Naive thymus-derived CD4-positive, alpha-beta T cell (primary cell): ENCODE results near the gene TMEM45B. TPM values are rescaled to one million over a fixed set of nuclear protein-coding genes. Genes with fewer than 3 reads are reported as not detected.
A peak's percentile ranks its signal among the peaks of the same experiment; 100 is the strongest.
"Not testable (repeated sequence)": the region's sequence is repeated elsewhere in the genome, so short reads cannot be mapped to it uniquely, and the experiment has no call there.

ENCODE experiments used
- ATAC-seq: fragments of 150-1000 bp; cut with Tn5 transposase; 2 replicates; pipeline ENCODE4 v1.10.0; 2021; ENCODE audit warnings: mild to moderate bottlenecking, moderate library complexity
- CTCF ChIA-PET: fragments of 350-600 bp; sonication (Branson Sonifier 250); formaldehyde crosslinking; loops from one replicate; lab custom pipeline; 2021; ENCODE audit warnings: antibody characterized with exemption; lab: Charles Lee
- POLR2A ChIA-PET: fragments of 350-600 bp; sonication (Branson Sonifier 250); formaldehyde crosslinking; loops from one replicate; lab custom pipeline; 2021; ENCODE audit warnings: antibody characterized with exemption, inconsistent platforms; lab: Charles Lee
- DNase-seq, 9 donors: peaks; one replicate each; pipeline versions ENCODE4 v3.0.0 to v3.0.0-alpha.2; 2020 to 2022; ENCODE audit warnings: mixed read lengths in 1 of 9
- H3K27ac ChIP-seq: one replicate; pipeline ENCODE4 v1.7.0; 2013; ENCODE audit warnings: mild to moderate bottlenecking, low read depth, low read length, moderate library complexity
- H3K27me3 ChIP-seq, 2 donors: one replicate each; pipeline ENCODE4 v1.7.0; 2013; ENCODE audit warnings: low read length in 2 of 2, mild to moderate bottlenecking in 2 of 2, moderate library complexity in 2 of 2; ENCODE audit not compliant: control insufficient read depth in 2 of 2, insufficient read depth in 2 of 2
- H3K36me3 ChIP-seq, 3 experiments: 1 replicate in 2 of 3; 2 replicates in 1 of 3; pipeline ENCODE4 v1.7.0; 2013; ENCODE audit warnings: low read length in 3 of 3, mild to moderate bottlenecking in 3 of 3, moderate library complexity in 1 of 3; ENCODE audit not compliant: insufficient read depth in 3 of 3, control insufficient read depth in 2 of 3
- H3K4me1 ChIP-seq, 2 donors: one replicate each; pipeline ENCODE4 v1.7.0; 2013; ENCODE audit warnings: low read length in 2 of 2, mild to moderate bottlenecking in 2 of 2, moderate library complexity in 1 of 2; ENCODE audit not compliant: control insufficient read depth in 2 of 2, insufficient read depth in 2 of 2
- H3K4me3 ChIP-seq: 2 replicates; pipeline ENCODE4 v1.7.0; 2013; ENCODE audit warnings: mild to moderate bottlenecking, low read length
- H3K9me3 ChIP-seq, 3 experiments: 1 replicate in 2 of 3; 2 replicates in 1 of 3; pipeline ENCODE4 v1.7.0; 2013; ENCODE audit warnings: low read length in 3 of 3; ENCODE audit not compliant: control insufficient read depth in 2 of 3
- H3K27ac Mint-ChIP-seq, 9 donors: one replicate each; pipeline ENCODE4 v1.8.0; 2020 to 2022; ENCODE audit warnings: mixed read lengths in 9 of 9, mild to moderate bottlenecking in 8 of 9, moderate library complexity in 5 of 9, inconsistent platforms in 2 of 9
- H3K27me3 Mint-ChIP-seq, 5 donors: one replicate each; pipeline ENCODE4 v1.8.0; 2021 to 2022; ENCODE audit warnings: mixed read lengths in 5 of 5, mild to moderate bottlenecking in 1 of 5
- H3K36me3 Mint-ChIP-seq, 5 donors: one replicate each; pipeline ENCODE4 v1.8.0; 2020 to 2022; ENCODE audit warnings: mixed read lengths in 5 of 5, mild to moderate bottlenecking in 3 of 5, inconsistent platforms in 1 of 5
- H3K4me1 Mint-ChIP-seq, 7 donors: one replicate each; pipeline ENCODE4 v1.8.0; 2020 to 2022; ENCODE audit warnings: mixed read lengths in 7 of 7, mild to moderate bottlenecking in 3 of 7, inconsistent platforms in 1 of 7
- H3K4me3 Mint-ChIP-seq, 10 donors: one replicate each; pipeline ENCODE4 v1.8.0; 2020 to 2022; ENCODE audit warnings: mild to moderate bottlenecking in 10 of 10, mixed read lengths in 10 of 10, moderate library complexity in 6 of 10, inconsistent platforms in 2 of 10
- H3K9me3 Mint-ChIP-seq, 11 donors: one replicate each; pipeline ENCODE4 v1.8.0; 2020 to 2022; ENCODE audit warnings: mixed read lengths in 11 of 11, mild to moderate bottlenecking in 4 of 11, inconsistent platforms in 1 of 11, moderate library complexity in 1 of 11
- intact Hi-C, 2 donors: fragments of 100-400 bp; cut with micrococcal nuclease; formaldehyde crosslinking; loops; one replicate each; pipeline ENCODE4 v1.15.1; 2023
- polyA plus RNA-seq, 2 donors: library from polyadenylated mRNA; unstranded; fragments of 300-500 nt; fragmentation: Illumina TruSeq; gene quantifications; one replicate each; pipeline ENCODE4 v1.2.3, GENCODE V29; 2021
- total RNA-seq, 6 experiments: library from RNA in 5 of 6; stranded (reverse) in 5 of 6; gene quantifications; 1 replicate in 5 of 6; 2 replicates in 1 of 6; pipeline ENCODE4 v1.2.3 and lab custom pipeline; 2021 to 2026

The TMEM45B gene
- total and polyA plus RNA-seq, 7 experiments from 2014 or later: 2.3 to 40.8 (median 11.9) TPM

GRCh38 chr11:129820228-129820627 lies 4.6 kb downstream of the TMEM45B start:
- not testable (repeated sequence) for DNase-seq
- H3K27me3 Mint-ChIP-seq: peaks cover 0 to 45% (median 19%) of the 10 kb centered on the region in 5 donors

DNA sequence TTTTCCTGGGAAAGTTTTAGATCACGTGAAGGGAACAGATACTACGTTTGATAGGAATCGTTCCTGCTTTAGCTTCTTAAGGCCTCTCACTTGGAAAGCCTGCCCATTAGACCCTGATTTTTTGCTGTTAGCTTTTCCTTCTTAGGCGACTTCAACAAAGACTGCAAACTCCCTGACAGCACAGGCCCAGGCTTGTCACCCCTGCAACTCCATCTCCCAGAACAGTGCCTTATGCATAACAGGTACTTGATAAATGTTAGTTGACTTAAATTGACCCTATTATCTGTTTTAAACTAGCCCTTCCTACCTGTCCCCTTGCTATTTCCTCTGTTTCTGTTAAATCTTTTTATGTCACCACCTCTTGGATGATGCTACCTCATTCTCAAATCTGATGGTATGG lies 7.6 kb downstream of the TMEM45B start:
- DNase-seq, CTCF ChIA-PET, H3K27me3 ChIP-seq, H3K36me3 ChIP-seq, H3K27ac Mint-ChIP-seq, H3K9me3 Mint-ChIP-seq, H3K4me1 ChIP-seq, H3K4me3 Mint-ChIP-seq, H3K9me3 ChIP-seq, intact Hi-C loops, H3K27ac ChIP-seq, ATAC-seq, H3K4me3 ChIP-seq: not testable (repeated sequence)
- H3K27me3 Mint-ChIP-seq: peaks cover 0 to 22% (median 5%) of the 10 kb centered on the region in 5 donors
- POLR2A ChIA-PET: interaction anchor here (1.2 to 1.7 kb wide), 2 partner anchors 9 to 16 kb away, joined by 3 to 7 read pairs; no protein-coding TSS in a partner anchor
- peaks cover 0 to 14% (median 7%) of the 10 kb centered on the region in 5 donors for H3K36me3 Mint-ChIP-seq
- H3K4me1 Mint-ChIP-seq: peaks cover 5 to 27% (median 11%) of the 10 kb centered on the region in 7 donors

More at GRCh38 chr11:129820228-129820627, 4.6 kb downstream of the TMEM45B start:
- H3K36me3 ChIP-seq, ATAC-seq, H3K27ac Mint-ChIP-seq, intact Hi-C loops, POLR2A ChIA-PET, H3K4me1 ChIP-seq, H3K9me3 Mint-ChIP-seq, H3K27me3 ChIP-seq, CTCF ChIA-PET, H3K4me3 Mint-ChIP-seq, H3K27ac ChIP-seq, H3K9me3 ChIP-seq, H3K4me3 ChIP-seq: not testable (repeated sequence)
- H3K4me1 Mint-ChIP-seq: peaks cover 13 to 38% (median 26%) of the 10 kb centered on the region in 7 donors
- peaks cover 0 to 14% (median 7%) of the 10 kb centered on the region in 5 donors for H3K36me3 Mint-ChIP-seq

DNA sequence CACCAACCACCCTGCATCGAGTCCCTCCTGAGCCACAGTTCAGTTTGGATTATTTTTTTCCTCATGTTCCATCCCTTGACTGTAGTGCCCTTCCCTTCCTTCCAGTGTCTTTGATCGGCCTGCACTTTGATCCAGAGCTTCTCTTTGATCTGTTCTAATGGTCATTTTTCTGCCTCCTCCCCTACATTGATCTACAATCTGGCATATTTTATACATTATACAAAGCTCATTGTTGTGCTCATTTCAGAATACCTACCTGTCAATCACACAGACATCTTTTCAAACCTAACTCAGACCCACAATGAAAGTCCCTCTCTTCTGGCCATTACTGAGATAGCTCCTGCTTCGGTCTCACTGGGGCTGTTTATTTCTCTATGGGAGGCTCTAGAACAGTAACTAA lies 8.2 kb downstream of the TMEM45B start:
- intact Hi-C loops: not testable (repeated sequence)
- POLR2A ChIA-PET: interaction anchor here (1.4 to 1.7 kb wide), 2 partner anchors 7 to 9 kb away, joined by 3 to 7 read pairs; no protein-coding TSS in a partner anchor

GRCh38 chr11:129825380-129825779 lies 9.7 kb downstream of the TMEM45B start:
- no peaks in the 10 kb centered on the region for H3K4me1 ChIP-seq
- Mint-ChIP-seq H3K27me3 (peaks cover 0 to 11% (median 3%) of the 10 kb centered on the region in 5 donors), H3K4me1 (peaks cover 0 to 20% (median 10%) of the 10 kb centered on the region in 7 donors), H3K36me3 (peaks cover 0 to 22% (median 14%) of the 10 kb centered on the region in 5 donors), H3K9me3 (peaks cover 0 to 11% (median 3%) of the 10 kb centered on the region in 11 donors), H3K27ac (no peak overlapping the region), H3K4me3 (no peak overlapping the region)
- H3K36me3 ChIP-seq: no peaks in the 10 kb centered on the region
- POLR2A ChIA-PET: interaction anchor here (1.4 kb wide), 1 partner anchor 9 kb away, joined by 3 read pairs; no protein-coding TSS in a partner anchor
- intact Hi-C loops: no loop called here
- H3K27me3 ChIP-seq: no peaks in the 10 kb centered on the region
- no peak overlapping the region for H3K27ac ChIP-seq
- ATAC-seq (peak; percentile 87), DNase-seq (no peak)
- H3K4me3 ChIP-seq: no peak overlapping the region
- CTCF ChIA-PET: no interaction called here
- H3K9me3 ChIP-seq: no peaks in the 10 kb centered on the region

More for the DNA sequence above, 8.2 kb downstream of the TMEM45B start:
- H3K4me3 Mint-ChIP-seq, H3K4me1 ChIP-seq, H3K9me3 ChIP-seq, DNase-seq, H3K9me3 Mint-ChIP-seq, H3K27ac Mint-ChIP-seq, H3K36me3 ChIP-seq, H3K4me3 ChIP-seq, ATAC-seq, CTCF ChIA-PET, H3K27me3 ChIP-seq, H3K27ac ChIP-seq: not testable (repeated sequence)
- Mint-ChIP-seq H3K27me3 (peaks cover 0 to 18% (median 4%) of the 10 kb centered on the region in 5 donors), H3K36me3 (peaks cover 0 to 14% (median 9%) of the 10 kb centered on the region in 5 donors), H3K4me1 (peaks cover 4 to 27% (median 11%) of the 10 kb centered on the region in 7 donors)

GRCh38 chr11:129828301-129828836 lies 12.7 kb downstream of the TMEM45B start:
- H3K27ac Mint-ChIP-seq: peak overlapping the region in 1 of 9 donors; percentile 52
- H3K4me1 Mint-ChIP-seq: peaks cover 0 to 15% (median 10%) of the 10 kb centered on the region in 7 donors
- peaks cover 0 to 15% (median 3%) of the 10 kb centered on the region in 11 donors for H3K9me3 Mint-ChIP-seq
- H3K27ac ChIP-seq: no peak overlapping the region
- H3K4me3 Mint-ChIP-seq: peak overlapping the region in 1 of 10 donors; percentile 15
- no peaks in the 10 kb centered on the region for H3K9me3 ChIP-seq
- peaks cover 0 to 5% (median 0%) of the 10 kb centered on the region in 5 donors for H3K27me3 Mint-ChIP-seq
- H3K36me3 ChIP-seq: no peaks in the 10 kb centered on the region
- POLR2A ChIA-PET: interaction anchor here (0.9 to 1.2 kb wide), 2 partner anchors 14 to 16 kb away, joined by 3 to 4 read pairs; no protein-coding TSS in a partner anchor
- no peak overlapping the region for H3K4me3 ChIP-seq
- DNase-seq (no peak), ATAC-seq (no peak)
- intact Hi-C loops: no loop called here
- no peaks in the 10 kb centered on the region for H3K4me1 ChIP-seq
- CTCF ChIA-PET: no interaction called here
- no peaks in the 10 kb centered on the region for H3K27me3 ChIP-seq
- H3K36me3 Mint-ChIP-seq: peaks cover 0 to 21% (median 8%) of the 10 kb centered on the region in 5 donors

GRCh38 chr11:129829497-129829896 lies 13.8 kb downstream of the TMEM45B start:
- H3K4me1 ChIP-seq, H3K27ac Mint-ChIP-seq, POLR2A ChIA-PET, ATAC-seq, DNase-seq, H3K36me3 ChIP-seq, CTCF ChIA-PET, H3K27me3 Mint-ChIP-seq, H3K4me3 ChIP-seq, intact Hi-C loops, H3K9me3 ChIP-seq, H3K4me3 Mint-ChIP-seq, H3K27ac ChIP-seq, H3K27me3 ChIP-seq: not testable (repeated sequence)
- peaks cover 0 to 15% (median 10%) of the 10 kb centered on the region in 7 donors for H3K4me1 Mint-ChIP-seq
- H3K9me3 Mint-ChIP-seq: peaks cover 0 to 15% (median 3%) of the 10 kb centered on the region in 11 donors
- peaks cover 0 to 23% (median 8%) of the 10 kb centered on the region in 5 donors for H3K36me3 Mint-ChIP-seq
